OCI-LY1 (cell line): ENCODE data around the gene IMPACT.

Experiments
- H2AFZ ChIP-seq: fragments of 200-600 bp; sonication (generic), shearing (Covaris generic); 2 replicates; pipeline ENCODE4 v1.6.0; 2014; ENCODE audit warnings: antibody characterized with exemption, mild to moderate bottlenecking, low read length
- H3F3A ChIP-seq: fragments of 200-600 bp; sonication (generic), shearing (Covaris generic); 2 replicates; pipeline ENCODE4 v1.6.0; 2014; ENCODE audit warnings: mild to moderate bottlenecking, antibody characterized with exemption, low read length, moderate library complexity; ENCODE audit not compliant: insufficient read depth
- H3K27ac ChIP-seq: fragments of 200-600 bp; sonication (generic); 2 replicates; pipeline ENCODE4 v1.5.1; 2014; ENCODE audit warnings: low read length, mixed run types, mild to moderate bottlenecking, low read depth; ENCODE audit not compliant: poor library complexity, severe bottlenecking
- H3K27me3 ChIP-seq: fragments of 200-600 bp; sonication (generic); 2 replicates; pipeline ENCODE4 v1.6.0; 2014; ENCODE audit warnings: antibody characterized with exemption, mild to moderate bottlenecking, low read length, moderate library complexity; ENCODE audit not compliant: insufficient read depth
- H3K36me3 ChIP-seq: fragments of 200-600 bp; sonication (generic); 2 replicates; pipeline ENCODE4 v1.6.1; 2014; ENCODE audit warnings: mild to moderate bottlenecking, antibody characterized with exemption, low read length, moderate library complexity, mixed read lengths; ENCODE audit not compliant: insufficient read depth
- H3K4me1 ChIP-seq: fragments of 200-600 bp; sonication (generic); 2 replicates; pipeline ENCODE4 v1.5.1; 2014; ENCODE audit warnings: mild to moderate bottlenecking, low read length, moderate library complexity; ENCODE audit not compliant: insufficient read depth, severe bottlenecking
- H3K4me2 ChIP-seq: fragments of 200-600 bp; sonication (generic), shearing (Covaris generic); 2 replicates; pipeline ENCODE4 v1.6.1; 2014; ENCODE audit warnings: low read length
- H3K4me3 ChIP-seq: fragments of 200-600 bp; sonication (generic); 2 replicates; pipeline ENCODE4 v1.5.1; 2014; ENCODE audit warnings: low read length, low read depth, mild to moderate bottlenecking, mixed read lengths; ENCODE audit not compliant: poor library complexity, severe bottlenecking
- H3K79me2 ChIP-seq: fragments of 200-600 bp; shearing (Covaris generic); 2 replicates; pipeline ENCODE4 v1.6.1; 2016; ENCODE audit warnings: mixed run types, low read length, mixed read lengths; ENCODE audit not compliant: insufficient read depth
- H3K9ac ChIP-seq: fragments of 200-600 bp; sonication (generic), shearing (Covaris generic); 2 replicates; pipeline ENCODE4 v1.6.1; 2014; ENCODE audit warnings: mild to moderate bottlenecking, low read length, mixed read lengths
- H3K9me2 ChIP-seq: fragments of 200-600 bp; sonication (generic), shearing (Covaris generic); 2 replicates; pipeline ENCODE4 v1.6.1; 2014; ENCODE audit warnings: low read depth, mild to moderate bottlenecking, low read length, mixed read lengths
- H3K9me3 ChIP-seq: fragments of 200-600 bp; shearing (Covaris generic); 2 replicates; pipeline ENCODE4 v1.6.1; 2014; ENCODE audit warnings: low read length, mixed read lengths
- H4K20me1 ChIP-seq: fragments of 200-600 bp; sonication (generic), shearing (Covaris generic); 2 replicates; pipeline ENCODE4 v1.6.0; 2016; ENCODE audit warnings: mild to moderate bottlenecking, low read length; ENCODE audit not compliant: insufficient read depth
- CTCF ChIP-seq: fragments of 200-600 bp; sonication (generic), shearing (Covaris generic); IDR thresholded peaks from 2 replicates; pipeline ENCODE4 v1.5.1; 2017; ENCODE audit warnings: mild to moderate bottlenecking, antibody characterized with exemption, low read length, moderate library complexity, mixed read lengths
- EZH2 ChIP-seq: fragments of 200-600 bp; sonication (generic), shearing (Covaris generic); IDR thresholded peaks from 2 replicates; pipeline ENCODE4 v1.8.0; 2017; ENCODE audit warnings: borderline replicate concordance, mixed run types, mild to moderate bottlenecking, antibody characterized with exemption, low read length, moderate library complexity, mixed read lengths

The IMPACT gene

GRCh38 chr18:24402209-24402785 is 24.2 kb upstream of the IMPACT start:
- Histone ChIP-seq H3K9me2 (no peaks in the 10 kb centered on the region), H4K20me1 (no peaks in the 10 kb centered on the region), H3F3A (no peaks in the 10 kb centered on the region), H2AFZ (no peak overlapping the region), H3K4me2 (no peak overlapping the region), H3K4me1 (peaks cover 6% of the 10 kb centered on the region), H3K27ac (no peak overlapping the region), H3K9ac (no peak overlapping the region), H3K27me3 (no peaks in the 10 kb centered on the region), H3K9me3 (no peaks in the 10 kb centered on the region), H3K36me3 (no peaks in the 10 kb centered on the region), H3K4me3 (no peak overlapping the region), H3K79me2 (no peaks in the 10 kb centered on the region)
- TF ChIP-seq EZH2 (no peak), CTCF (peak; percentile 58)

- H3K9me2 ChIP-seq: no peaks in the 10 kb centered on the region
- no peaks in the 10 kb centered on the region for H3F3A ChIP-seq
- no peak overlapping the region for H3K4me3 ChIP-seq
- no peak overlapping the region for H3K9ac ChIP-seq
- H2AFZ ChIP-seq: no peak overlapping the region
- H4K20me1 ChIP-seq: no peaks in the 10 kb centered on the region
- no peaks in the 10 kb centered on the region for H3K36me3 ChIP-seq
- H3K79me2 ChIP-seq: no peaks in the 10 kb centered on the region
- H3K9me3 ChIP-seq: no peaks in the 10 kb centered on the region
- no peaks in the 10 kb centered on the region for H3K27me3 ChIP-seq
- H3K27ac ChIP-seq: no peak overlapping the region
- TF ChIP-seq EZH2 (no peak), CTCF (no peak)
- peaks cover 1% of the 10 kb centered on the region for H3K4me1 ChIP-seq
- no peak overlapping the region for H3K4me2 ChIP-seq
These were observed 23.4 kb upstream of the IMPACT start for GRCh38 chr18:24403076-24403475.

GRCh38 chr18:24404591-24404990 is 21.9 kb upstream of the IMPACT start:
- H3K9ac ChIP-seq: no peak overlapping the region
- H2AFZ ChIP-seq: no peak overlapping the region
- TF ChIP-seq EZH2 (no peak), CTCF (no peak)
- no peaks in the 10 kb centered on the region for H3K36me3 ChIP-seq
- H3K4me3 ChIP-seq: no peak overlapping the region
- no peak overlapping the region for H3K27ac ChIP-seq
- H3K9me2 ChIP-seq: no peaks in the 10 kb centered on the region
- no peaks in the 10 kb centered on the region for H3F3A ChIP-seq
- H3K4me1 ChIP-seq: no peaks in the 10 kb centered on the region
- H3K79me2 ChIP-seq: no peaks in the 10 kb centered on the region
- H3K4me2 ChIP-seq: no peak overlapping the region
- H4K20me1 ChIP-seq: no peaks in the 10 kb centered on the region
- H3K9me3 ChIP-seq: no peaks in the 10 kb centered on the region
- H3K27me3 ChIP-seq: no peaks in the 10 kb centered on the region
